A673 (cell line): ENCODE measurements around the gene ERF.

Experiments
- EZH2 ChIP-seq: fragments of 200-600 bp; sonication (generic); IDR thresholded peaks from 2 replicates; pipeline ENCODE4 v1.6.1; 2017; ENCODE audit warnings: borderline replicate concordance, low read depth, mild to moderate bottlenecking, mixed read lengths, antibody characterized with exemption, low read length; ENCODE audit not compliant: poor library complexity, severe bottlenecking
- TF ChIP-seq, protein P1 (sequence below): fragments of 300-800, 200-600 bp; sonication (generic); conservative IDR thresholded peaks from 2 replicates; pipeline ENCODE4 v1.5.1; 2017; ENCODE audit warnings: low read depth, mild to moderate bottlenecking, antibody characterized with exemption, low read length, moderate library complexity, mixed read lengths

DNA sequence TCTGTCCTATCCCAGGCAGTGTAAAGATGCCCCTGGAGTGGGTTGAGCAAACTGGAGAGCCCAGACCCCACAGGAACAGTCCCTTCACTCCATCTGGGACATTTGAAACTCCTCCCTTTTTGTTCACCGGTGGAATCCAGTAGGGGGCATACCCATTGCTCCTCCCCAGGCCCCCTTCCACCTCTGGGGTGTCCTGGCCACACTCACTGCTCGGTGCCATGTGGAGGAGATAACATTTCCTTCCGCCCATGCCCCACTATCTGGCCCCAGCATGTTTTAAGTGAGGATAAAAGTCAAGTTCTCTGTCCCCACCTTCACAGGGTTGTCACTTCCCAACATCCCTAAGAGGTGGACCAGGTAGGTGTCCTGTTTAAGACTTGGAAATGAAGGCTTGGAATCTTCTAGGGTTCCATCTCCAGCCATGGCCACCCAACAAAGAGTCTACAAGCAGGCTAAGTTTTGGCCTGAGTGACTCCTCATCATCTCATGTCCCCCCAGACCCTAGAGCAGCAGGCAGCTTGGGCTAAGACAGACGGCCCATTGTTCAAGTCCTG lies 25.6 kb downstream of the ERF start:
- TF ChIP-seq, protein P1, sequence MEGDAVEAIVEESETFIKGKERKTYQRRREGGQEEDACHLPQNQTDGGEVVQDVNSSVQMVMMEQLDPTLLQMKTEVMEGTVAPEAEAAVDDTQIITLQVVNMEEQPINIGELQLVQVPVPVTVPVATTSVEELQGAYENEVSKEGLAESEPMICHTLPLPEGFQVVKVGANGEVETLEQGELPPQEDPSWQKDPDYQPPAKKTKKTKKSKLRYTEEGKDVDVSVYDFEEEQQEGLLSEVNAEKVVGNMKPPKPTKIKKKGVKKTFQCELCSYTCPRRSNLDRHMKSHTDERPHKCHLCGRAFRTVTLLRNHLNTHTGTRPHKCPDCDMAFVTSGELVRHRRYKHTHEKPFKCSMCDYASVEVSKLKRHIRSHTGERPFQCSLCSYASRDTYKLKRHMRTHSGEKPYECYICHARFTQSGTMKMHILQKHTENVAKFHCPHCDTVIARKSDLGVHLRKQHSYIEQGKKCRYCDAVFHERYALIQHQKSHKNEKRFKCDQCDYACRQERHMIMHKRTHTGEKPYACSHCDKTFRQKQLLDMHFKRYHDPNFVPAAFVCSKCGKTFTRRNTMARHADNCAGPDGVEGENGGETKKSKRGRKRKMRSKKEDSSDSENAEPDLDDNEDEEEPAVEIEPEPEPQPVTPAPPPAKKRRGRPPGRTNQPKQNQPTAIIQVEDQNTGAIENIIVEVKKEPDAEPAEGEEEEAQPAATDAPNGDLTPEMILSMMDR = 0 out of 2 replicates have a peak, but pooled peaks have one; percentile 21
- no peak for TF ChIP-seq EZH2
